HEK293T (cell line): ENCODE measurements around the gene NME2.

Source experiments
- ELF4 ChIP-seq: fragments of 450-650 bp; IDR thresholded peaks from 2 replicates; pipeline ENCODE4 v1.6.1; 2017; ENCODE audit warnings: antibody characterized with exemption
- FOXA1 ChIP-seq: fragments of 450-650 bp; IDR thresholded peaks from 2 replicates; pipeline ENCODE4 v1.6.1; 2016; ENCODE audit warnings: mild to moderate bottlenecking
- FOXM1 ChIP-seq: fragments of 450-650 bp; IDR thresholded peaks from 2 replicates; pipeline ENCODE4 v1.6.1; 2017; ENCODE audit warnings: mild to moderate bottlenecking, borderline replicate concordance
- L3MBTL2 ChIP-seq: fragments of 450-650 bp; conservative IDR thresholded peaks from 2 replicates; pipeline ENCODE4 v1.6.1; 2016; ENCODE audit warnings: mild to moderate bottlenecking
- NFRKB ChIP-seq: fragments of 450-650 bp; IDR thresholded peaks from 2 replicates; pipeline ENCODE4 v1.6.1; 2016; ENCODE audit warnings: mild to moderate bottlenecking, moderate library complexity
- SP1 ChIP-seq: fragments of 450-650 bp; IDR thresholded peaks from 2 replicates; pipeline ENCODE4 v1.6.1; 2017
- SUZ12 ChIP-seq: fragments of 450-650 bp; IDR thresholded peaks from 2 replicates; pipeline ENCODE4 v1.6.1; 2016; ENCODE audit warnings: mild to moderate bottlenecking
- TARDBP ChIP-seq: fragments of 450-650 bp; IDR thresholded peaks from 2 replicates; pipeline ENCODE4 v1.6.1; 2016
- ZNF384 ChIP-seq: fragments of 450-650 bp; IDR thresholded peaks from 2 replicates; pipeline ENCODE4 v1.6.1; 2016

DNA sequence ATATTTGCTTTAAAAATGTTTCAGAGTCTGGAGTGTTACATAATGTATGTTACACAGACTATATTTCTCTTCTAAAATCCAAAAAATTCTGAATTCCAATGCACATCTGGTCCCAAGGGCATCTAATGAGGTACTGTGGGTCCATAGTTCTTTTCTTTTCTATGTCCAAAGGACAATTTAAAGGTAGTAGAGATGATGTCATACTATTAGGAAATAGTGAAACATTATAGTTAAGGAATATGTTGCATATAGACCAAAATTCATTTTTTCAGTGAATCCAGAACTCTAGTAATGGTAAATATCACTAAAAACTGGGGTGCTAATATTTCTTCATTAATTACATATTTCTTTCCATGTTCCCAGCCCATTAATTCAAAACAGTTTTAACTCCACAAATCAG lies 23.0 kb downstream of the NME2 start:
- TF ChIP-seq SUZ12: no peak
- TF ChIP-seq NFRKB: no peak
- TF ChIP-seq L3MBTL2: no peak
- TF ChIP-seq ELF4: no peak
- TF ChIP-seq TARDBP: no peak
- no peak for TF ChIP-seq SP1
- no peak for TF ChIP-seq FOXA1
- no peak for TF ChIP-seq FOXM1
- TF ChIP-seq ZNF384: no peak
